ENCODE data around the gene NPAS2. TPM values are rescaled to one million over a fixed set of nuclear protein-coding genes. Genes with fewer than 3 reads are reported as not detected.

Gene NPAS2
- total and polyA plus RNA-seq, 2 of the 8 experiments (the other 6 are each of a cell fraction or from before 2014, with no cell fraction given), result 1.8 to 1.9 TPM

- Histone ChIP-seq H2AK5ac (ENCODE audit: low read depth, low read length) (no peak overlapping the region), H2AFZ (ENCODE audit: low read length) (no peak overlapping the region), H2BK20ac (ENCODE audit: low read length) (no peak overlapping the region), H4K8ac (ENCODE audit: extremely low read depth, insufficient read depth, low read length) (no peak overlapping the region), H4K20me1 (replicated peaks in 1 of 2; ENCODE audit: control insufficient read depth in 1 of 2, insufficient read depth in 2 of 2, low read length in 2 of 2) (no peaks in the 10 kb centered on the region), H3K23ac (ENCODE audit: insufficient read length) (no peak overlapping the region), H3K9ac (replicated peaks in 1 of 4; ENCODE audit: extremely low read depth in 1 of 4, low read depth in 3 of 4, low read length in 3 of 4) (no peak overlapping the region), H3K18ac (ENCODE audit: extremely low read depth, low read length) (no peak overlapping the region), H2BK12ac (ENCODE audit: low read depth, low read length) (no peak overlapping the region), H3K79me2 (ENCODE audit: control insufficient read depth in 1 of 2, insufficient read depth in 2 of 2, low read length in 2 of 2) (no peaks in the 10 kb centered on the region), H3K27ac (ENCODE audit: low read depth, low read length) (no peak overlapping the region), H3K23me2 (ENCODE audit: low read depth, low read length) (no peaks in the 10 kb centered on the region), H3K4ac (replicated peaks; ENCODE audit: insufficient read length, low read depth, low read length) (no peak overlapping the region), H2BK15ac (ENCODE audit: low read length) (no peak overlapping the region), H3K36me3 (ENCODE audit: control insufficient read depth in 2 of 4, insufficient read depth in 4 of 4, low read length in 3 of 4) (no peaks in the 10 kb centered on the region), H4K5ac (ENCODE audit: insufficient read length, low read depth, low read length) (no peak overlapping the region), H3K56ac (replicated peaks; ENCODE audit: insufficient read length, low read depth, low read length) (no peak overlapping the region), H2BK120ac (replicated peaks; ENCODE audit: low read depth, low read length) (no peak overlapping the region), H2BK5ac (ENCODE audit: low read depth, low read length) (no peak overlapping the region), H3K27me3 (replicated peaks in 1 of 4; ENCODE audit: control insufficient read depth in 3 of 4, extremely low read depth in 1 of 4, insufficient read depth in 3 of 4, low read length in 3 of 4) (0 out of 7 replicates have a peak, but pooled peaks cover 0 to 3% (median 0%) of the 10 kb centered on the region in 4 experiments), H3K14ac (ENCODE audit: insufficient read length) (no peak overlapping the region), H3K79me1 (ENCODE audit: low read depth, low read length) (no peaks in the 10 kb centered on the region), H4K91ac (replicated peaks; ENCODE audit: insufficient read length, low read length) (no peak overlapping the region), H3K4me1 (replicated peaks in 1 of 4; ENCODE audit: control insufficient read depth in 3 of 4, insufficient read depth in 4 of 4, low read length in 3 of 4) (peaks cover 0 to 10% (median 3%) of the 10 kb centered on the region in 4 experiments; a peak in 6 of 7 replicates), H3K4me3 (ENCODE audit: extremely low read depth in 1 of 4, insufficient read depth in 2 of 4, low read depth in 3 of 4, low read length in 4 of 4) (no peak overlapping the region), H3K4me2 (ENCODE audit: insufficient read depth in 1 of 2, low read depth in 2 of 2, low read length in 2 of 2) (no peak overlapping the region), H3K9me3 (ENCODE audit: insufficient read depth in 2 of 2, low read depth in 1 of 2, low read length in 1 of 2) (no peaks in the 10 kb centered on the region)
- CTCF ChIA-PET (ENCODE audit: partially characterized antibody), result interaction anchor here (1.3 kb wide), 1 partner anchor 15 kb away, joined by 5 read pairs; no protein-coding TSS in a partner anchor
- WGBS, 2 experiments (ENCODE audit: extremely low coverage in 1 of 2, insufficient coverage in 1 of 2, insufficient read length in 1 of 2, insufficient replicate concordance in 2 of 2, low coverage in 1 of 2, low lambda C conversion rate in 2 of 2, missing lambda C conversion rate in 1 of 2), result 73% methylated on average over 5 of the region's 5 CpGs; no CpG with 5 or more reads in 1 of the 2 experiments
- DNase-seq (ENCODE audit: low read depth in 1 of 2, low spot score in 2 of 2) (no peak), FAIRE-seq (no peak)
- POLR2A ChIA-PET (ENCODE audit: partially characterized antibody), result no interaction called here
- TF ChIP-seq KDM5A (IDR thresholded peaks at IDR 0.05; ENCODE audit: low read length) (no peak), SUZ12 (IDR thresholded peaks at IDR 0.05; ENCODE audit: low read length) (no peak), CTBP2 (IDR thresholded peaks at IDR 0.05; ENCODE audit: borderline replicate concordance, insufficient read depth, insufficient read length, low read length) (no peak), TAF1 (IDR thresholded peaks at IDR 0.05; ENCODE audit: low read depth, low read length) (no peak), NANOG (IDR thresholded peaks at IDR 0.05; ENCODE audit: insufficient read depth, low read depth, low read length, poor library complexity, severe bottlenecking) (no peak), RXRA (IDR thresholded peaks at IDR 0.05; ENCODE audit: insufficient read depth, low read depth, low read length) (no peak), BACH1 (IDR thresholded peaks at IDR 0.05; ENCODE audit: low read length) (no peak), SIRT6 (IDR thresholded peaks at IDR 0.05; ENCODE audit: low read length) (no peak), SIX5 (IDR thresholded peaks at IDR 0.05; ENCODE audit: low read depth, low read length) (no peak)
Measured at GRCh38 chr2:100810603-100811145, 9.3 kb upstream of the NPAS2 start.

Data from H1 (cell line).